K562 (cell line): Measurements from ENCODE around the gene BIN1.

Experiments
- CC2D1A ChIP-seq: fragments of 450-650 bp; IDR thresholded peaks from 2 replicates; pipeline ENCODE4 v1.6.1; 2017; ENCODE audit warnings: mild to moderate bottlenecking
- JUND ChIP-seq, 2 experiments: IDR thresholded peaks; 2 replicates in 1 of 2; 3 replicates in 1 of 2; pipeline ENCODE4 v1.6.1; 2011; ENCODE audit warnings: borderline replicate concordance in 2 of 2, low read depth in 2 of 2, low read length in 2 of 2, improper control_type of control experiment in 1 of 2, missing biosample characterization in 1 of 2, missing genetic modification characterization in 1 of 2, missing genetic modification reagents in 1 of 2
- MAFF ChIP-seq: IDR thresholded peaks from 2 replicates; pipeline ENCODE4 v1.6.1; 2012; ENCODE audit warnings: low read length, improper control_type of control experiment
- POLR2A ChIP-seq: fragments of 450-650 bp; conservative IDR thresholded peaks from 2 replicates; pipeline ENCODE4 v1.6.1; 2016
- PRMT5 ChIP-seq: sonication (generic); formaldehyde crosslinking; IDR thresholded peaks from 2 replicates; pipeline ENCODE4 v1.5.0; 2020; ENCODE audit warnings: missing genetic modification reagents
- PURB ChIP-seq: sonication (generic); formaldehyde crosslinking; IDR thresholded peaks from 2 replicates; pipeline ENCODE4 v1.9.0; 2021; ENCODE audit warnings: low read depth, mild to moderate bottlenecking, missing genetic modification reagents
- SMC3 ChIP-seq: conservative IDR thresholded peaks from 2 replicates; pipeline ENCODE4 v1.6.1; 2011; ENCODE audit warnings: low read depth, low read length, improper control_type of control experiment; ENCODE audit not compliant: insufficient read depth
- SOX6 ChIP-seq: fragments of 450-650 bp; IDR thresholded peaks from 2 replicates; pipeline ENCODE4 v1.6.1; 2014; ENCODE audit warnings: mild to moderate bottlenecking
- ZNF232 ChIP-seq: sonication (generic); formaldehyde crosslinking; IDR thresholded peaks from 2 replicates; pipeline ENCODE4 v1.8.0; 2022; ENCODE audit warnings: mild to moderate bottlenecking, missing genetic modification reagents
- ZNF282 ChIP-seq: sonication (generic); formaldehyde crosslinking; IDR thresholded peaks from 2 replicates; pipeline ENCODE4 v1.8.1; 2023; ENCODE audit warnings: missing genetic modification reagents
- TF ChIP-seq, protein P1 (sequence below), 3 experiments: IDR thresholded peaks in 2 of 3; conservative IDR thresholded peaks in 1 of 3; 2 replicates each; pipeline ENCODE4 v1.5.1; 2011 to 2012; ENCODE audit warnings: low read length in 3 of 3, mild to moderate bottlenecking in 3 of 3, control low read depth in 2 of 3, improper control_type of control experiment in 1 of 3, inconsistent platforms in 1 of 3, low read depth in 1 of 3, mixed read lengths in 1 of 3, moderate library complexity in 1 of 3; ENCODE audit not compliant: insufficient read depth in 2 of 3
- TF ChIP-seq, protein P2 (sequence below): sonication (generic); formaldehyde crosslinking; IDR thresholded peaks from 2 replicates; pipeline ENCODE4 v1.8.0; 2022; ENCODE audit warnings: mild to moderate bottlenecking, missing genetic modification reagents

DNA sequence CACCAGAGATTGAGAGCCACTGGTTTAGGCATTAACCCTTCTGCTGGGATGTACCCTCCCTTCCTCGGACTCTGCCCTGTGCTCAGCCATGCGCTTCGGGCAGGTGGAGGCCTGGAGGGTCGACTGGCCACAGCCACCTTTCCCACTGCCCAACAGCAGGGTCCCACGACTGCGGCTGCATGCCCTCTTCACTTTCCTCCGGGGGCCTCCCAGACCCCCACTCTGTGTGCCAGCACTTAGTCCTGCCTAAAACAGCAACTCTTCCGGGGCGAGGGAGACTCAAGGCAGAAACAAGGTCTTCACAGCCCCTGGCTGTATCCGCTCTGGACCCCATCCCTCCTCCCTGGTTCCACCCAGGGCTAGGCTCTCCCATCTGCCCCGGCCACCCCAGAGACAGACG lies 31.3 kb upstream of the BIN1 start:
- TF ChIP-seq, protein P1, sequence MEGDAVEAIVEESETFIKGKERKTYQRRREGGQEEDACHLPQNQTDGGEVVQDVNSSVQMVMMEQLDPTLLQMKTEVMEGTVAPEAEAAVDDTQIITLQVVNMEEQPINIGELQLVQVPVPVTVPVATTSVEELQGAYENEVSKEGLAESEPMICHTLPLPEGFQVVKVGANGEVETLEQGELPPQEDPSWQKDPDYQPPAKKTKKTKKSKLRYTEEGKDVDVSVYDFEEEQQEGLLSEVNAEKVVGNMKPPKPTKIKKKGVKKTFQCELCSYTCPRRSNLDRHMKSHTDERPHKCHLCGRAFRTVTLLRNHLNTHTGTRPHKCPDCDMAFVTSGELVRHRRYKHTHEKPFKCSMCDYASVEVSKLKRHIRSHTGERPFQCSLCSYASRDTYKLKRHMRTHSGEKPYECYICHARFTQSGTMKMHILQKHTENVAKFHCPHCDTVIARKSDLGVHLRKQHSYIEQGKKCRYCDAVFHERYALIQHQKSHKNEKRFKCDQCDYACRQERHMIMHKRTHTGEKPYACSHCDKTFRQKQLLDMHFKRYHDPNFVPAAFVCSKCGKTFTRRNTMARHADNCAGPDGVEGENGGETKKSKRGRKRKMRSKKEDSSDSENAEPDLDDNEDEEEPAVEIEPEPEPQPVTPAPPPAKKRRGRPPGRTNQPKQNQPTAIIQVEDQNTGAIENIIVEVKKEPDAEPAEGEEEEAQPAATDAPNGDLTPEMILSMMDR (IDR thresholded peaks at IDR 0.05 in 2 of 3, conservative IDR thresholded peaks at IDR 0.05 in 1 of 3; ENCODE audit: insufficient read depth in 2 of 3, low read depth in 1 of 3, low read length in 3 of 3) = no peak
- TF ChIP-seq PURB (CRISPR knock-in tag) (no peak), ZNF282 (CRISPR knock-in tag) (no peak), POLR2A (no peak), JUND (IDR thresholded peaks at IDR 0.05; ENCODE audit: borderline replicate concordance, low read depth, low read length) (no peak), JUND (tag; IDR thresholded peaks at IDR 0.05; ENCODE audit: borderline replicate concordance, low read depth, low read length) (no peak), ZNF232 (CRISPR knock-in tag) (no peak), PRMT5 (CRISPR knock-in tag) (no peak), SOX6 (no peak), MAFF (no peak), SMC3 (no peak), CC2D1A (no peak)
- TF ChIP-seq, protein P2, sequence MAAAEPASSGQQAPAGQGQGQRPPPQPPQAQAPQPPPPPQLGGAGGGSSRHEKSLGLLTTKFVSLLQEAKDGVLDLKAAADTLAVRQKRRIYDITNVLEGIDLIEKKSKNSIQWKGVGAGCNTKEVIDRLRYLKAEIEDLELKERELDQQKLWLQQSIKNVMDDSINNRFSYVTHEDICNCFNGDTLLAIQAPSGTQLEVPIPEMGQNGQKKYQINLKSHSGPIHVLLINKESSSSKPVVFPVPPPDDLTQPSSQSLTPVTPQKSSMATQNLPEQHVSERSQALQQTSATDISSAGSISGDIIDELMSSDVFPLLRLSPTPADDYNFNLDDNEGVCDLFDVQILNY (CRISPR knock-in tag) = no peak
